ENCODE results near the gene ISCU. TPM values are rescaled to one million over a fixed set of nuclear protein-coding genes. Genes with fewer than 3 reads are reported as not detected.

The ISCU gene
- total RNA-seq, 4 donors from 2014 or later, result 207 to 257 (median 242) TPM

- Histone ChIP-seq H3K27ac (replicated peaks in 1 of 4) (no peak overlapping the region), H3K4me1 (peaks cover 8 to 35% (median 17%) of the 10 kb centered on the region in 4 donors), H3K27me3 (peaks cover 0 to 13% (median 0%) of the 10 kb centered on the region in 4 donors), H3K4me3 (no peak overlapping the region), H3K9me3 (peaks cover 0 to 4% (median 0%) of the 10 kb centered on the region in 4 donors), H3K36me3 (no peaks in the 10 kb centered on the region)
- WGBS, result 83% methylated on average over 5 of the region's 8 CpGs
- intact Hi-C loops (cut with DNase I), result no loop called here
- DNase-seq (ENCODE audit: extremely low spot score), result no peak
- no peak for TF ChIP-seq EP300 (IDR thresholded peaks at IDR 0.05)
- TF ChIP-seq POLR2A (IDR thresholded peaks at IDR 0.05; ENCODE audit: low read depth), result no peak
- TF ChIP-seq CTCF (IDR thresholded peaks at IDR 0.05), result no peak
- no peak for TF ChIP-seq POLR2AphosphoS5 (IDR thresholded peaks at IDR 0.05)
Measured at GRCh38 chr12:108612788-108613282, 50.4 kb downstream of the ISCU start.

- Histone ChIP-seq H3K27me3 (peaks cover 0 to 8% (median 0%) of the 10 kb centered on the region in 4 donors), H3K9me3 (peaks cover 0 to 4% (median 0%) of the 10 kb centered on the region in 4 donors), H3K27ac (replicated peaks in 1 of 4) (no peak overlapping the region), H3K36me3 (no peaks in the 10 kb centered on the region), H3K4me3 (no peak overlapping the region), H3K4me1 (peaks cover 10 to 42% (median 24%) of the 10 kb centered on the region in 4 donors)
- no peak for TF ChIP-seq POLR2A (IDR thresholded peaks at IDR 0.05; ENCODE audit: low read depth)
- no peak for TF ChIP-seq POLR2AphosphoS5 (IDR thresholded peaks at IDR 0.05)
- TF ChIP-seq EP300 (IDR thresholded peaks at IDR 0.05), result no peak
- TF ChIP-seq CTCF (IDR thresholded peaks at IDR 0.05), result no peak
- no peak for DNase-seq (ENCODE audit: extremely low spot score)
- intact Hi-C loops (cut with DNase I), result no loop called here
- WGBS, result 88% methylated on average over 4 of the region's 9 CpGs
Measured at GRCh38 chr12:108613548-108613947, 51.2 kb downstream of the ISCU start.

GRCh38 chr12:108614041-108614440, 51.6 kb downstream of the ISCU start:
- TF ChIP-seq POLR2AphosphoS5 (IDR thresholded peaks at IDR 0.05), result no peak
- TF ChIP-seq CTCF (IDR thresholded peaks at IDR 0.05), result no peak
- no peak for TF ChIP-seq EP300 (IDR thresholded peaks at IDR 0.05)
- TF ChIP-seq POLR2A (IDR thresholded peaks at IDR 0.05; ENCODE audit: low read depth), result no peak
- H3K27me3 ChIP-seq, result peaks cover 0 to 6% (median 0%) of the 10 kb centered on the region in 4 donors
- H3K4me3 ChIP-seq, result no peak overlapping the region
- H3K9me3 ChIP-seq, result peaks cover 0 to 4% (median 0%) of the 10 kb centered on the region in 4 donors
- 83% methylated on average over 2 of the region's 4 CpGs for WGBS
- DNase-seq (ENCODE audit: extremely low spot score), result no peak
- no peak overlapping the region for H3K27ac ChIP-seq (replicated peaks in 1 of 4)
- H3K36me3 ChIP-seq, result no peaks in the 10 kb centered on the region
- peaks cover 10 to 39% (median 23%) of the 10 kb centered on the region in 4 donors for H3K4me1 ChIP-seq
- intact Hi-C loops (cut with DNase I), result no loop called here

- Histone ChIP-seq H3K9me3 (peaks cover 0 to 4% (median 0%) of the 10 kb centered on the region in 4 donors), H3K27me3 (no peaks in the 10 kb centered on the region), H3K4me3 (no peak overlapping the region), H3K27ac (replicated peaks in 1 of 4) (no peak overlapping the region), H3K4me1 (peaks cover 6 to 33% (median 19%) of the 10 kb centered on the region in 4 donors), H3K36me3 (no peaks in the 10 kb centered on the region)
- intact Hi-C loops (cut with DNase I), result loop anchor here (5.0 kb wide), 1 partner anchor 338 kb away; no protein-coding TSS in a partner anchor
- TF ChIP-seq POLR2A (IDR thresholded peaks at IDR 0.05; ENCODE audit: low read depth), result no peak
- TF ChIP-seq POLR2AphosphoS5 (IDR thresholded peaks at IDR 0.05), result no peak
- no peak for TF ChIP-seq EP300 (IDR thresholded peaks at IDR 0.05)
- no peak for TF ChIP-seq CTCF (IDR thresholded peaks at IDR 0.05)
- DNase-seq (ENCODE audit: extremely low spot score), result no peak
- 89% methylated on average over 6 of the region's 6 CpGs for WGBS
Measured at GRCh38 chr12:108614639-108615038, 52.2 kb downstream of the ISCU start.

Measured in esophagus muscularis mucosa (tissue), 4 donors.